ENCODE measurements around the gene HYDIN.

Gene HYDIN

DNA sequence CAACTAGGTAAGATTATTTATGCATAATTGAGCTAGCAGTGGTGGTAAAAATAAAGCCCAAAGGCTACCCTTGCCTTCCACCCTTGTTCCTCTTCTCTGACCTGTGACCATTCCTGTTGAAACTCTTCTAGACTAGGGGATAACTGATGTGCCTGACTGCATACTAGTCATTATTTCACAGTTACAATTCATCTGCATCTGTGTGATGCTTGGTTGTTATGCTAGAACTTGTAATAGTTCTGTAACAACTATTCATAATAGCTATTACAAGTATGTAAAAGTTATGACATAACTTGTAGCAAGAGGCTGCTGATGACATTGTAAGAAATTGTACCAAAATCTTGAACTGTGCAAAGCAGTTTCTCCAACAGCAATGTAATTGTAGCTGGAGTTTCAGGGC is 427.2 kb downstream of the HYDIN start:
- TF ChIP-seq CTCF (IDR thresholded peaks at IDR 0.05): no peak

DNA sequence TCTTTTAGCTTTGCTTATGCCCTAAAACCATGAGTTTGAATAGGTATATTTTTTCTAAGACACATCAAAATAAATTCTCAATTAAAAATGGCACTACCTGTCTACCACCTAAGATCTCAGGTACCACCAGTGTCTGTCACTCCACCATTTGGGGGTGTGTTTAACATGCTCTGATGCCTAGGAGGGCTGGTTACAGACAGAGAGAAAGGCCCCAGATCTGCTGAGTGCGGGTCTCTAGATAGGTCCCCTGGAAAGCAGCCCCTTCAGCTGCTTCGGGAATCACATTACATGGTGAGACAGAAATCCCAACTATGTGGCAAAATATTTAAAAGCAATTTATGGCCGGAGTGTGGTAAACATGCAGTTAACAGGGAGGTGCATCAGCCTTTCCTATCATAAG is 428.9 kb downstream of the HYDIN start:
- no peak for TF ChIP-seq CTCF (IDR thresholded peaks at IDR 0.05)

GRCh38 chr16:70800781-70801480 is 429.6 kb downstream of the HYDIN start, which contains the start of gene VAC14:
Gene VAC14 (minus strand): TSS chr16:70801158. CDS start chr16:70800900, 258 bp downstream.
- no peak for TF ChIP-seq CTCF (IDR thresholded peaks at IDR 0.05)

- no peak for TF ChIP-seq CTCF (IDR thresholded peaks at IDR 0.05)
These were observed 430.2 kb downstream of the HYDIN start for GRCh38 chr16:70800311-70800710.

- TF ChIP-seq CTCF (IDR thresholded peaks at IDR 0.05): no peak
These were observed 434.2 kb downstream of the HYDIN start for GRCh38 chr16:70796301-70796700.

DNA sequence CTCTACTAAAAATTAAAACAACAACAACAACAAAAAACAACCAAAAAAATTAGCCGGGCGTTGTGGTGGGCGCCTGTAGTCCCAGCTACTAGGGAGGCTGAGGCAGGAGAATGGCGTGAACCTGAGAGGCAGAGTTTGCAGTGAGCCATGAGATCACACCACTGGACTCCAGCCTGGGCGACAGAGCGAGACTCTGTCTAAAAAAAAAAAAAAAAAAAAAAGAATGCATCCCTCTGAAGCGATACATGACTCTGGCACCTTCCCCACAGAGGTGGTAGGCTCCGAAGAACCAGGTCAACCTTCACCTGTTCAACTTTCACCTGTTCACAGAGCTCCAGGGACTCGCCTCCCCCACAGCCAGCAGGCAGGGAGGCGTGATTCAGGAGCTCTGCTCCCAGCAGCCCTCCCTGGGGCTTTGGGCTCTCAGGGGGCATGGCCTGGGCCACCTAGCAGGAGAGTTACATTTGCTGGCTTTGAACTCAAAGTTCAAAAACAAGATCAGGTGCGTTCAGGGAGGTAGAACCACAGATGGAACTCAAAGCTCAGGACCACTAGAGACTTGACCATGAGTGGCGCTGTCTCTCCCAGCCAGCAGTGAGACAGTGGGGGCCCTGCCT is 435.1 kb downstream of the HYDIN start:
- TF ChIP-seq CTCF (IDR thresholded peaks at IDR 0.05): no peak

GRCh38 chr16:70793851-70794502 is 436.5 kb downstream of the HYDIN start:
- no peak for TF ChIP-seq CTCF (IDR thresholded peaks at IDR 0.05)
